Heart left ventricle (tissue), 13 donors: ENCODE results near the gene STK11.

ENCODE experiments used
- POLR2A ChIP-seq, 2 donors: fragments of 450-650 bp; IDR thresholded peaks; one replicate each; pipeline ENCODE4 v1.6.1; 2017; ENCODE audit warnings: antibody characterized with exemption in 2 of 2, mild to moderate bottlenecking in 2 of 2, moderate library complexity in 2 of 2
- TF ChIP-seq, protein P1 (sequence below), 12 donors: fragments of 200-600 bp; sonication (generic) in 4 of 12; IDR thresholded peaks; one replicate each; pipeline versions ENCODE4 v1.5.0 to v1.8.0; 2018 to 2022; ENCODE audit warnings: antibody characterized with exemption in 12 of 12, mild to moderate bottlenecking in 5 of 12
- donor health status: ischemic (EF 13 %, LVEDD 7.1; RV severe dilation, severe dysfunction).
- donor health status: DM: no; HTN: yes; CAD: no.
- donor health status: DM: no; HTN: no; CAD: no.
- donor health status: ischemic (EF 25% LVEDD 6.9; RV normal size, moderate dysfunction).
- donor health status: ischemic (EF 25% LVEDD 5.7; RV mildly dilated, moderate dysfunction).
- donor health status: ischemic (EF 35%, LVEDD 5.7; RV mildly dilated, moderate dysfunction).
- donor health status: nonischemic (EF 11% LVEDD 7.7; RV severe dilation, severe dysfunction).
- donor health status: DM: yes; HTN: yes; CAD: no.
- donor health status: PGD.
- donor health status: ischemic (EF 29% LVEDD 5.4; RV normal size, mild dysfunction).
- donor health status: nonischemic (EF 23%, LVEDD 6.1; RV moderate dilation, normal function).

GRCh38 chr19:1225440-1226226, 20.1 kb downstream of the STK11 start:
- TF ChIP-seq, protein P1, sequence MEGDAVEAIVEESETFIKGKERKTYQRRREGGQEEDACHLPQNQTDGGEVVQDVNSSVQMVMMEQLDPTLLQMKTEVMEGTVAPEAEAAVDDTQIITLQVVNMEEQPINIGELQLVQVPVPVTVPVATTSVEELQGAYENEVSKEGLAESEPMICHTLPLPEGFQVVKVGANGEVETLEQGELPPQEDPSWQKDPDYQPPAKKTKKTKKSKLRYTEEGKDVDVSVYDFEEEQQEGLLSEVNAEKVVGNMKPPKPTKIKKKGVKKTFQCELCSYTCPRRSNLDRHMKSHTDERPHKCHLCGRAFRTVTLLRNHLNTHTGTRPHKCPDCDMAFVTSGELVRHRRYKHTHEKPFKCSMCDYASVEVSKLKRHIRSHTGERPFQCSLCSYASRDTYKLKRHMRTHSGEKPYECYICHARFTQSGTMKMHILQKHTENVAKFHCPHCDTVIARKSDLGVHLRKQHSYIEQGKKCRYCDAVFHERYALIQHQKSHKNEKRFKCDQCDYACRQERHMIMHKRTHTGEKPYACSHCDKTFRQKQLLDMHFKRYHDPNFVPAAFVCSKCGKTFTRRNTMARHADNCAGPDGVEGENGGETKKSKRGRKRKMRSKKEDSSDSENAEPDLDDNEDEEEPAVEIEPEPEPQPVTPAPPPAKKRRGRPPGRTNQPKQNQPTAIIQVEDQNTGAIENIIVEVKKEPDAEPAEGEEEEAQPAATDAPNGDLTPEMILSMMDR (IDR thresholded peaks at IDR 0.05): no peak
- no peak for TF ChIP-seq POLR2A (IDR thresholded peaks at IDR 0.05)
